ENCODE measurements around the gene TMPRSS9.

- TF ChIP-seq CTCF (IDR thresholded peaks at IDR 0.05; ENCODE audit: low read length): no peak
- TF ChIP-seq EZH2 (IDR thresholded peaks at IDR 0.05; ENCODE audit: borderline replicate concordance, low read length): no peak
Measured at GRCh38 chr19:2362046-2362969, 2.2 kb downstream of the TMPRSS9 start.
